Right atrium auricular region (tissue), 2 donors: ENCODE data around the gene ELMOD3. TPM values are rescaled to one million over a fixed set of nuclear protein-coding genes. Genes with fewer than 3 reads are reported as not detected.

Experiments used
- DNase-seq: peaks from one replicate; pipeline ENCODE4 v3.0.0-alpha.2; 2019; ENCODE audit warnings: low spot score
- H3K27ac ChIP-seq, 2 donors: fragments of 200-600 bp; sonication (generic); 1 replicate in 1 of 2; 2 replicates in 1 of 2; pipeline ENCODE4 v1.5.1; 2016 to 2019
- H3K27me3 ChIP-seq, 2 donors: fragments of 200-600 bp; sonication (generic); one replicate each; pipeline versions ENCODE4 v1.5.1 to v1.6.0; 2017 to 2019
- H3K36me3 ChIP-seq: fragments of 200-600 bp; sonication (generic); one replicate; pipeline ENCODE4 v1.5.1; 2016
- H3K4me1 ChIP-seq, 2 donors: fragments of 200-600 bp; sonication (generic); one replicate each; pipeline versions ENCODE4 v1.5.1 to v1.6.0; 2017 to 2019
- H3K4me3 ChIP-seq, 2 donors: fragments of 200-600 bp; sonication (generic); 1 replicate in 1 of 2; 2 replicates in 1 of 2; pipeline ENCODE4 v1.5.1; 2017 to 2019; ENCODE audit warnings: mild to moderate bottlenecking in 1 of 2, moderate library complexity in 1 of 2
- H3K9me3 ChIP-seq, 2 donors: fragments of 200-600 bp; sonication (generic); one replicate each; pipeline ENCODE4 v1.5.1; 2019
- total RNA-seq, 2 donors: library from RNA; depleted of rRNA; stranded (reverse); fragments of >200 nt; gene quantifications; one replicate each; pipeline ENCODE4 v1.1.0, GENCODE V29; 2016
- TF ChIP-seq, protein P1 (sequence below), 2 donors: fragments of 200-600 bp; sonication (generic); IDR thresholded peaks; one replicate each; pipeline ENCODE4 v1.5.1; 2019; ENCODE audit warnings: antibody characterized with exemption in 2 of 2

The ELMOD3 gene
- total RNA-seq, 2 donors from 2014 or later = 8.4 to 11.1 TPM

GRCh38 chr2:85398426-85399182 lies 44.0 kb downstream of the ELMOD3 start:
- Histone ChIP-seq H3K27me3 (no peaks in the 10 kb centered on the region), H3K4me1 (no peaks in the 10 kb centered on the region), H3K9me3 (peaks cover 0 to 4% of the 10 kb centered on the region in 2 donors), H3K36me3 (no peaks in the 10 kb centered on the region), H3K27ac (no peak overlapping the region), H3K4me3 (no peak overlapping the region)
- TF ChIP-seq, protein P1, sequence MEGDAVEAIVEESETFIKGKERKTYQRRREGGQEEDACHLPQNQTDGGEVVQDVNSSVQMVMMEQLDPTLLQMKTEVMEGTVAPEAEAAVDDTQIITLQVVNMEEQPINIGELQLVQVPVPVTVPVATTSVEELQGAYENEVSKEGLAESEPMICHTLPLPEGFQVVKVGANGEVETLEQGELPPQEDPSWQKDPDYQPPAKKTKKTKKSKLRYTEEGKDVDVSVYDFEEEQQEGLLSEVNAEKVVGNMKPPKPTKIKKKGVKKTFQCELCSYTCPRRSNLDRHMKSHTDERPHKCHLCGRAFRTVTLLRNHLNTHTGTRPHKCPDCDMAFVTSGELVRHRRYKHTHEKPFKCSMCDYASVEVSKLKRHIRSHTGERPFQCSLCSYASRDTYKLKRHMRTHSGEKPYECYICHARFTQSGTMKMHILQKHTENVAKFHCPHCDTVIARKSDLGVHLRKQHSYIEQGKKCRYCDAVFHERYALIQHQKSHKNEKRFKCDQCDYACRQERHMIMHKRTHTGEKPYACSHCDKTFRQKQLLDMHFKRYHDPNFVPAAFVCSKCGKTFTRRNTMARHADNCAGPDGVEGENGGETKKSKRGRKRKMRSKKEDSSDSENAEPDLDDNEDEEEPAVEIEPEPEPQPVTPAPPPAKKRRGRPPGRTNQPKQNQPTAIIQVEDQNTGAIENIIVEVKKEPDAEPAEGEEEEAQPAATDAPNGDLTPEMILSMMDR (IDR thresholded peaks at IDR 0.05) = no peak
- no peak for DNase-seq

DNA sequence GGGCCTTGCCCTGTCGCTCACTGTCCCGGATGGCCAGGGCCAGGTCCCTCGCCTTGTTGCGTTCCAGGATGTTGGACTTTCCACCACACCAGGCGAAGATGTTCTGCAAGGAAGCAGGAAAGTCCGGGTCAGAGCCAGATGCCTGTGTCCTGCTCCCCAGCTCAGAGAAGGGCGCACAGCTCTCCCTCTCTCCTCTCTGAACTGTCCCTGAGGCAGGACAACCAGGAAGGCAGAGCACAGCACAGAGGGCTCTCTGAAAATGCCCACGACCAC lies 44.5 kb downstream of the ELMOD3 start:
- TF ChIP-seq, protein P1 (IDR thresholded peaks at IDR 0.05) = no peak
- Histone ChIP-seq H3K27ac (no peak overlapping the region), H3K9me3 (peaks cover 0 to 10% of the 10 kb centered on the region in 2 donors), H3K4me3 (no peak overlapping the region), H3K36me3 (no peaks in the 10 kb centered on the region), H3K27me3 (no peaks in the 10 kb centered on the region), H3K4me1 (no peaks in the 10 kb centered on the region)
- no peak for DNase-seq

DNA sequence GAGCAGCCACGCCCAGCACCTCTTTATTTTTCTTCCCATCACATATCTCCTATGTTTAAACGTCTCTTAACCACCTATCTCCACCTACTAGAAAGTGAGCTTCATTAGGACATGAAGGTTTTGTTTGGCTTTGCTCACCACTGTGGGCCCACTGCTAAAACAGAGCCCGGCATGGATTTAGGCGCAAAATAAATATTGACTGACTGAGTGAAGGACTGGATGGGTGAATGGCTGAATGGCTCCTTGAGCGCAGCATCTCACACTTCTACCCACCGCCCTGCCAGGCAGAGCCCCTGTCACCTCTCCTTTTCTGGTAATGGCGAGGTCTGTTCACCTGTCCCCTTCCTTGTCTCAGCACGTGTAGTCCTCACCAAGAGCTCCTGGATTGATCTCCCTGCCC lies 45.5 kb downstream of the ELMOD3 start:
- Histone ChIP-seq H3K9me3 (peaks cover 0 to 13% of the 10 kb centered on the region in 2 donors), H3K27ac (no peak overlapping the region), H3K36me3 (no peaks in the 10 kb centered on the region), H3K4me1 (no peaks in the 10 kb centered on the region), H3K27me3 (no peaks in the 10 kb centered on the region), H3K4me3 (no peak overlapping the region)
- no peak for DNase-seq
- TF ChIP-seq, protein P1 (IDR thresholded peaks at IDR 0.05) = no peak

DNA sequence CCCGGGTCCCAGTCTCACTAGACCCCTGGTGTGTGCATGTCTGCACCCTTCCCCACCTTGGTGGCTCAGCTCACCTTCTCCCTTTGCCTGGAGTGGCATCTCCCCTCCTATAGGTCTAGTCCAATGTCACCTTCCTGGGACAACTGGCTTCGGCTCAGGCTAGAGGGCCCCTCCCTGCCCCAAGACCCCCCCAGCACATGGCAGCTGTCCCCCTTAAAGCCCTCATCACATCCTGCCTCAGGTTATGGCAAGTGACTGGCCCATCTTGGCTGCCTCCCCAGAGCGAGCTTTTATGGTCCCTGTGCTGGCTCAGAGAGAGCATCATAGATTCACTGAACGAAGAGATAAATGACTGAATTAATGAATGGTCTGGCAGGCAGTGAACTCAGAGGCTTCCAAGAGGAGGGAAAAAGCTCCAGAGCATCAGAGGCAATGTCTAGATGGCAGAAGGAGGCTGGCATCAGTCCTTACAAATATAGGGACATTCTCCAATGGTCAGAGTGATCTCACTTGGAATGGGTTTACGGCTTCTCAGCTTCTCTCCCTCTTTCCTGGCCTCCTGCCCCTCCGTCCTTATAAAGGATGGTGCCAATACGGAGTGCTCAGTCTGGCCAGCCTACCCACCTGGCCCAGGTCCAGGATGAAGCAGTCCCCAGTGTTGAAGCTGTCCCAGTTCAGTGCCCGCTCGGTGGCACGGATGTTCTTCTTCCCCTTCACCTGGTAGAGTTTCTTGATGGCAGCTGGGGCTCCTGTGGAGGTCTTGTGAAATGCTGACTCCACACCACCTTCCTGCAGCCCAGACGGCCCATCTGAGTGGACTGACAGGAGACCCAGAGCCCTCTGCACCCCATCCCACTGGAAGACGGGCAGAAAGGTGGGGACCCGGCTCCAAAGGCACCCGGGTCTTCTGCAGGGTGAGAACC lies 46.2 kb downstream of the ELMOD3 start:
- DNase-seq = no peak
- H3K27ac ChIP-seq = no peak overlapping the region
- H3K27me3 ChIP-seq = no peaks in the 10 kb centered on the region
- no peaks in the 10 kb centered on the region for H3K4me1 ChIP-seq
- no peaks in the 10 kb centered on the region for H3K36me3 ChIP-seq
- H3K9me3 ChIP-seq = peaks cover 0 to 13% of the 10 kb centered on the region in 2 donors
- H3K4me3 ChIP-seq = no peak overlapping the region
- TF ChIP-seq, protein P1 (IDR thresholded peaks at IDR 0.05) = no peak

- Histone ChIP-seq H3K4me3 (no peak overlapping the region), H3K27me3 (no peaks in the 10 kb centered on the region), H3K4me1 (no peaks in the 10 kb centered on the region), H3K27ac (no peak overlapping the region), H3K36me3 (no peaks in the 10 kb centered on the region), H3K9me3 (peaks cover 0 to 13% of the 10 kb centered on the region in 2 donors)
- DNase-seq = no peak
- TF ChIP-seq, protein P1 (IDR thresholded peaks at IDR 0.05) = no peak
Measured at GRCh38 chr2:85401464-85401805, 46.9 kb downstream of the ELMOD3 start.
